Dedifferentiated amniotic fluid mesenchymal stem cell (primary cell): ENCODE results near the gene ZSWIM3.
"Not testable (repeated sequence)": the region's sequence is repeated elsewhere in the genome, so short reads cannot be mapped to it uniquely, and the experiment has no call there.

Source experiments
- DNase-seq: peaks from one replicate; pipeline ENCODE4 v3.0.0-alpha.2; 2016; ENCODE audit errors: extremely low spot score

ZSWIM3 gene

DNA sequence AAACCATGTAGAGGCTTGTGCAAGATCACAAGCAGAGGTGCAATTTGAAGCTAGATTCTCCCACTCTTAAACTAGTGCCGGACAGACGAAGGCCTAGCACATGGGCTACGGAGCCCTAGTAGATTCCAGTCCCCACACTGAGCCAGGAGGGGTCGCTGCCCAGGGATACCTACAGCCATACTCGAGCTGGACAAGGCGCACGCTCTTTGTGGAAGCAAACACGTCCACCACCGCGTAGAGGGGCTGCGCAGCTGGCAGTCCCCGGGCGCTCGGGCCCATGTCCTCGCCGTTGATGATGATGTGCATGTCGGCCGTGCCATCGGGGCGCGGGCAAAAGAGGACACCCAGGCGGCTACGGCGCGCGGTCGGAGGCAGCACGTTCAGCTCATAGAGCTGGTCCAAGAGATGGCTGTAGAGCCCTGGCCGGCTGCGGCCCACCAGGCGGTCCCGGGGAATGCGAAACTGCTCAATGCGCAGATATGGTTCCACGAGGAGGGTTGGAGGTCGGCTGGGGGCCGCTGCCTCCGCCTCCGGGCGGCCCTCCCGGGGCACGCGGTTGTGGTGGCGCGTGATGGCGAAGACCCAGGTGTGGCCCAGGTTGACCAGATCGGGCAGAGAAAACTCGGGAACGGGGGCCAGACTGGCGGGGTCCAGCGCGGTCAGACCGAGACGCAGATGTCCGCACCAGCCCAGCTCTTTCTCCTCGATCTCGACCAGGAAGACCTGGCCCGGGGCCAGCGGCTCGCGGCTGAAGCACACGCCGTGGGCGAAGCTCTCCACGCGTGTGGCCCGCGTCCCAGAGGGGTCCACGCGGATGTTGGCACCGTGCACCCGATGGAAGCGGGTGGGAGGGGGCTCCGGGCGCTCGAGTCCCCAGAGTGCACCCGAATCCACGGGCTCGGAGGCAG, 32.9 kb downstream of the ZSWIM3 start:
- peak; percentile 52 for DNase-seq

DNA sequence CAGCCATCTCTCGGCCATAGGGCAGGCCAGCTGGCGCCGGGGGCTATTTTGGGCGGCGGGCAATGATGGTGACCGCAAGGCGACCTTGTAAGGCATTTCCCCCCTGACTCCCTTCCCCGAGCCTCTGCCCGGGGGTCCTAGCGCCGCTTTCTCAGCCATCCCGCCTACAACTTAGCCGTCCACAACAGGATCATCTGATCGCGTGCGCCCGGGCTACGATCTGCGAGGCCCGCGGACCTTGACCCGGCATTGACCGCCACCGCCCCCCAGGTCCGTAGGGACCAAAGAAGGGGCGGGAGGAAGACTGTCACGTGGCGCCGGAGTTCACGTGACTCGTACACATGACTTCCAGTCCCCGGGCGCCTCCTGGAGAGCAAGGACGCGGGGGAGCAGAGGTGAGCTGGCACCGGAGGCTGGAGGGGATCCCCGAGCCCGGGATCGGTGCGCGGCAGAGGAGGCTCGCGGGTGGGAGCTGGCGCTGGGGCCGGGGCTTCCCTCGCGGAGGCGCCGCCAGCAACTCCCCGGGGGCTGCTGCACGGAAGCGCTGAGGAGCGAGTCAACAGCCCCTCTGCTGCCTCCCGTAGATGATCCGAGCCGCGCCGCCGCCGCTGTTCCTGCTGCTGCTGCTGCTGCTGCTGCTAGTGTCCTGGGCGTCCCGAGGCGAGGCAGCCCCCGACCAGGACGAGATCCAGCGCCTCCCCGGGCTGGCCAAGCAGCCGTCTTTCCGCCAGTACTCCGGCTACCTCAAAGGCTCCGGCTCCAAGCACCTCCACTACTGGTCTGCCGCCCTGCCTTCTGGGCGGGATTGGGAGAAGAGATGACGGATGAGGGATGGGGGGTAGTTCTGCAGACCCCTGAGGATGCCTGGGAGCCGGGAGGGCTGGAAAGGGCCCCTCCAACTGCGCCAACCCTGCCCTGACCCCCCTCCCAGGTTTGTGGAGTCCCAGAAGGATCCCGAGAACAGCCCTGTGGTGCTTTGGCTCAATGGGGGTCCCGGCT, 33.9 kb downstream of the ZSWIM3 start, which contains the start of the genes CTSA and NEURL2:
CTSA (plus strand) TSS at position 351 of the 999 bp plus-strand sequence; CDS start at position 585, 234 bp downstream.
NEURL2 (minus strand) TSS at position 224 of the 999 bp plus-strand sequence; CDS start at position 7, 217 bp downstream.
- peak; percentile 63 for DNase-seq

DNA sequence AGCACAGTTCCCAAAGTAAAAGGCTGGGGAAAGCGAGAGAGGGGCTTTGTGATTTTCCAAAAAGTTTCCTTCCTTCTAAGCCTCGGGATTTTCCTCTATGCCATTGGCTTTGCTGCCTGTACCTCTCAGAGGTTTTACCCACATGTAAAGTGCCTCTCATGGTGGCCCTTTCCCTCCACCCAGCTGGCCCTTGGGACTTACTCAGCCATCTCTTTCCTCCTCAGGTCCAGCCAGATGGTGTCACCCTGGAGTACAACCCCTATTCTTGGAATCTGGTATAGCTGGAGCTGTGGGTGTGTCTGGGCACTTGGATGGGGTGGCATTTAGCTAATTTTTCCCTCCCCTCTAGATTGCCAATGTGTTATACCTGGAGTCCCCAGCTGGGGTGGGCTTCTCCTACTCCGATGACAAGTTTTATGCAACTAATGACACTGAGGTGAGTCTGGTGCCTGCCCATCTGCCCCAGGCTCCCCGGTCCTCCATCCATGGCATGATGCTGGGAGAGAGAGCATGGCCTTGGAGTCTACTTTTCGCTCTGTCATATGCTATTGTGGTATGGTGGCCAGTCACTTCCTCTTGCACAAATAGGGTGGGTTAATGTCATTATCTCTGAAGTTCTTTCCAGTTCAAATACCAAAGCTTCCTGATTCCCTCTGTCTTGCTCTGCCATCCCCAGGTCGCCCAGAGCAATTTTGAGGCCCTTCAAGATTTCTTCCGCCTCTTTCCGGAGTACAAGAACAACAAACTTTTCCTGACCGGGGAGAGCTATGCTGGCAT, 34.8 kb downstream of the ZSWIM3 start:
- no peak for DNase-seq

DNA sequence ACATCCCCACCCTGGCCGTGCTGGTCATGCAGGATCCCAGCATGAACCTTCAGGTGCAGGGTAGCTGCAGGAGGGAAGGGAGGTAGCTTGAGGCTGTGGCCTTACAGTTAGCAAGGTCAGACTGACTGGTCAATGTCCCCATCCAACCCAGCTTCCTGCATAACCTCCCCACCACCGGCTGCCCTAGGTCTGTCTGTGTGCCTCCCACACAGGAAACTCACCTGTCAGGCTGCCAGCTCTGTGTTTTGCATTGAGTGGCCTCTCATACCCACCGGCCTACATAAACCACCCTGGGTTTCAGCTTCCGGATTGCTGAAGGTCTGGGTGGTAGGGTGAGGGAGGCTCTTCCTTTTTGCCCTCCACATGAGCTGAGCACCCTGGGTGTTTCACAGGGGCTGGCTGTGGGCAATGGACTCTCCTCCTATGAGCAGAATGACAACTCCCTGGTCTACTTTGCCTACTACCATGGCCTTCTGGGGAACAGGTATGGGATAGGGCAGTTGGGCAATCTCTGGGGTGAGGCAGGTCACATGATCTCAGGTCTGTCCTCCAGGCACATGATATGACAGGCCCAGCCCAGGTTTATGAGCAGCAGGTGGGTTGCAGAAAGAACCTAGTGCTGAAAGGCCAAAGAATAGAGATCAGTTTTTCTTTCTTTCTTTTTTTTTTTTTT, 35.5 kb downstream of the ZSWIM3 start:
- no peak for DNase-seq

DNA sequence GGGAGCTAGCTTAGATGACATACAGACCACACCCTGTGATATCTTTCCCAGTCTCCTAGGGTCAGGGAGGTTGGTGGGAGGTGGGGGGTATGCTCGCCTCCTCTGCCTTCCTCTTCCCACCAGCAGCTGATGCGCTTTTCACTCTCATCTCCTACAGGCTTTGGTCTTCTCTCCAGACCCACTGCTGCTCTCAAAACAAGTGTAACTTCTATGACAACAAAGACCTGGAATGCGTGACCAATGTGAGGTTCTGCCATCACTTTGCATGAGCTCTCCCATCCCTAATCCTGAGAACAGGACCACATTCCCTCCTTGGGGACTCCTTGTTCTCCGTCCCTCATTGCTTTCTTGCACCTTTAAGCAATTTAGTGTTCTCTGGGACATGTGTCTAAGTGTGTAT, 36.4 kb downstream of the ZSWIM3 start:
- DNase-seq = no peak

DNA sequence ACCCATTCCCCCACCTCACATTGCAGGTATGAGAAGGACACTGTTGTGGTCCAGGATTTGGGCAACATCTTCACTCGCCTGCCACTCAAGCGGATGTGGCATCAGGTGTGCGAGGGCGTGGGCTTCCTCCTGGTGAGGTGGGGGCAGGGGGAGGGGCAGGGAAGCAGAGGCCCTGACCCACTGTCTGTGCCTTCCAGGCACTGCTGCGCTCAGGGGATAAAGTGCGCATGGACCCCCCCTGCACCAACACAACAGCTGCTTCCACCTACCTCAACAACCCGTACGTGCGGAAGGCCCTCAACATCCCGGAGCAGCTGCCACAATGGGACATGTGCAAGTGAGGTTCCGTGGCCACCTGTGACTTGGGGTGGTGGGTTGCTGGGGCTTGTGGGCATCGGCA, 37.4 kb downstream of the ZSWIM3 start:
- DNase-seq = peak; percentile 9

DNA sequence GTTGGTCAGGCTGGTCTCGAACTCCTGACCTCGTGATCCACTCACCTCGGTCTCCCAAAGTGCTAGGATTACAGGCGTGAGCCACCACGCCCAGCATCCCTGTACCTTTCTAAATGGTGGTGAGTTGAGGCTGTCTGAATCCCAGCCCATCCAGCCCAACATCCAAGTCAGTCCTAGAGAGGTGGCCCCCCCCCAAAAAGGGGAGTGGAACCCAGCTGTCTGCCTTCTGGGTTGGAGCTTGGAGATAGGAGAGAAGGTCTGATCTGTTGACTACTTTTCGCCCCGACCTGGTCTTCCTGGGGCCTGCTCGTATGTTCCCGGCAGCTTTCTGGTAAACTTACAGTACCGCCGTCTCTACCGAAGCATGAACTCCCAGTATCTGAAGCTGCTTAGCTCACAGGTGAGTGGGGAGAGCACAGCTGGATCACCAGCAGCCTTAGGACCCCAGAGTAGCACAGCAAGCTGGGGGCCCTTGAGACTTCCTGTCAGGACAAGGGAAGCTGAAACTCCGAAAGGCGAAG, 39.3 kb downstream of the ZSWIM3 start:
- DNase-seq = no peak

DNA sequence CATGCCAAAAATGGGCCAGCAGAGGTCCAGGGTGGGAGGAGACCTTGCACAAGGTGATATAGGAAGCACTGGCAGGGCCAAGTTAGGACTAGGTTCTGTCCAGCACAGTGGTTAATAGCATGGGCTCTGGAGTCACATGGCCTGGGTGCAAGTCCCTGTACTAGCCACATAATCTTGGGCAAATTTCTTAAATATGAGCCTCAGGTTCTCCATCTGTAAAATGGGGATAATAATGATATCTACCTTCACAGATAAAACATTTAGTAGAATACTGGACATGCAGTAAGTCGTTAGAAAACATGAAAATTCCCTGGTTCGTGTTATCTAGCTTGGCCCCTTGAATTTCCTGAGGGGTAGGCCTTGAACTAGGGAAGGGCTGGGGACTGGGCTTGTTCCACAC, 39.9 kb downstream of the ZSWIM3 start:
- DNase-seq = no peak

DNA sequence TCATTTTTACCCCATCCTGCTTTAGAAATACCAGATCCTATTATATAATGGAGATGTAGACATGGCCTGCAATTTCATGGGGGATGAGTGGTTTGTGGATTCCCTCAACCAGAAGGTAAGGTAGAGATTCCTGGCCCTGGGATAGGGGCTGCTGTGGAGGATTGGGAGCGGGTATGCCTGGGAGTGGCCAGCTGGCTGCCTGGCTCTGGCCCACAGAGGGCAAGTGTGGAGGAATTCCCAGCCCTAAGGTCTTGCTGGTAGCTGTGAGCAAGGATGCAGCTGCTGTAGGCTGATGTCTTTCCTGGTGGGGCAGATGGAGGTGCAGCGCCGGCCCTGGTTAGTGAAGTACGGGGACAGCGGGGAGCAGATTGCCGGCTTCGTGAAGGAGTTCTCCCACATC, 40.3 kb downstream of the ZSWIM3 start:
- DNase-seq = no peak

DNA sequence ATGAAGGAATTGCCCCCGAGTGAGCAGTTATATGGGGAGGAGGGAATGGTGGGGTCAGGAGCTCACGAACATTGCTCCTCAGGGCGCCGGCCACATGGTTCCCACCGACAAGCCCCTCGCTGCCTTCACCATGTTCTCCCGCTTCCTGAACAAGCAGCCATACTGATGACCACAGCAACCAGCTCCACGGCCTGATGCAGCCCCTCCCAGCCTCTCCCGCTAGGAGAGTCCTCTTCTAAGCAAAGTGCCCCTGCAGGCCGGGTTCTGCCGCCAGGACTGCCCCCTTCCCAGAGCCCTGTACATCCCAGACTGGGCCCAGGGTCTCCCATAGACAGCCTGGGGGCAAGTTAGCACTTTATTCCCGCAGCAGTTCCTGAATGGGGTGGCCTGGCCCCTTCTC, 40.9 kb downstream of the ZSWIM3 start:
- DNase-seq = no peak

DNA sequence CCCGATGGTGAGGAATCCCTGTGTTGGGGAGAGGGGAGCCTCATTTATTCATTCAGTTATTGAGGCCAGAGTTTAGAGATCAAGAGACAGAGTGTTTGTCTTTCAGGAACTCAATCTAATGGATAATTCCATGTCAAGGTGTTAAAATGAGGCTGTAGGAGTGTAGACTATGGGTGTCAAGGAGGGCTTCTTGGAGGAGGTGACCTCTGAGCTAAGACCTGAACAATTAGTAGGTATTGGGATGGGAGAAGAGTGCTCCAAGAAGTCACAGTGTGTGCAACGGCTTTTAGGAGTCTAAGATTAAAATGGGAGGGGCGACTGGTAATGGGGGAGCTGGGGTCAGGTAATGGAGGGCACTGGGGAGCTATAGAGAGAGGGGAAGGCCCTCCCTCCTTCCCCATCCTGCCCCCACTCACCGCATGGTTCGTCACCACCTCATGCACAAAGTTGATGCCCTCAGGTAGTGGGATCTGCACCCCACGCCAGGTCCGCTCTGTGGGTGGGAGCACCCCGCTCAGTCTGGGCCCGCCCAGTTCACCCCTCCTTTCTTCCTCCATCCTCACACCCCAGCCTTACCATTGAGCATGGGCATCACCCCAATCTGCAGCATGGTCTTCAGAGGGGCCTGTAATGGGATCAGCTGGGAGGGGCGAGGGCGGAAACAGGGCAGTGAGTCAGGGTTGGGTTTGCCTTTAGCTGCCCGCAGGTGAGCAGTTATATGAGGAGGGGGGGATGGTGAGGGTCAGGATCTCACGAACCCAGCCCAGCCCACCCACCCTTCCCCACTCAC, 41.8 kb downstream of the ZSWIM3 start:
- DNase-seq = no peak

DNA sequence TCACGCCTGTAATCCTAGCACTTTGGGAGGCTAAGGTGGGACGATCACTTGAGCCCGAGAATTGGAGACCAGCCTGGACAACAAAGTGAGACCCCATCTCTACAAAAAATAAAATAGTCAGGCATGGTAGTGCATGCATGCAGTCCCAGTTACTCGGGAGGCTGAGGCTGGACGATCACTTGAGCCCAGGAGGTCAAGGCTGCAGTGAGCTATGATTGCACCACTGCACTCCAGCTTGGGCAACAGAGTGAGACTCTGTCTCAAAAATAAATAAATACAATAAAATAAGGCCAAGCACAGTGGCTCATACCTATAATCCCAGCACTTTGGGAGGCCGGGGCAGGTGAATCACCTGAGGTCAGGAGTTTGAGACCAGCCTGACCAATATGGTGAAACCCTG, 43.9 kb downstream of the ZSWIM3 start:
- DNase-seq = not testable (repeated sequence)

DNA sequence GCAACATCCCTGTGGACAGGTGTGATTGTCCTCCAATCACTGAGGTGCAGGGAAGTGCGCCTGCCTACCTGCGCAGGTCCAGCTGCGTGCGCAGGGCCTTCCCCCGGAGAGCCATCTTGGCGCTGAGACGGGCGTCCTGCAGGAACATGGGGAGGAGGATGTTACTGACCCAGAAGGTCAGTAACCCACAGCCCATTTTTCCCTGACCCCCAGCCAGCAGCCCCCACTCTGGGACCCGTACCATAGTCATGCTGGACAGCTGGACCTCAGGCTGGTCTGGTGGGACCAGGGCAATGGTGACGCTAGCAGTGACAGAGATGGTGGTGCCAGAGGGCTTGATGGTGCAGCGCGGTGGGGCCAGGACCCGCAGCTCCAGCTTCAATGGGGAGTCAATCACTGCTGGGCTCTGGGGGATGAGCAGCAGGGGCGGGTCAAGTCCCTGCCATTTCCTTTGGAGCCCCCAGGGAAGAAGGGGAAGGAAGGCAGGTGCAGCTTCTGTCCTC, 44.8 kb downstream of the ZSWIM3 start:
- DNase-seq = no peak

DNA sequence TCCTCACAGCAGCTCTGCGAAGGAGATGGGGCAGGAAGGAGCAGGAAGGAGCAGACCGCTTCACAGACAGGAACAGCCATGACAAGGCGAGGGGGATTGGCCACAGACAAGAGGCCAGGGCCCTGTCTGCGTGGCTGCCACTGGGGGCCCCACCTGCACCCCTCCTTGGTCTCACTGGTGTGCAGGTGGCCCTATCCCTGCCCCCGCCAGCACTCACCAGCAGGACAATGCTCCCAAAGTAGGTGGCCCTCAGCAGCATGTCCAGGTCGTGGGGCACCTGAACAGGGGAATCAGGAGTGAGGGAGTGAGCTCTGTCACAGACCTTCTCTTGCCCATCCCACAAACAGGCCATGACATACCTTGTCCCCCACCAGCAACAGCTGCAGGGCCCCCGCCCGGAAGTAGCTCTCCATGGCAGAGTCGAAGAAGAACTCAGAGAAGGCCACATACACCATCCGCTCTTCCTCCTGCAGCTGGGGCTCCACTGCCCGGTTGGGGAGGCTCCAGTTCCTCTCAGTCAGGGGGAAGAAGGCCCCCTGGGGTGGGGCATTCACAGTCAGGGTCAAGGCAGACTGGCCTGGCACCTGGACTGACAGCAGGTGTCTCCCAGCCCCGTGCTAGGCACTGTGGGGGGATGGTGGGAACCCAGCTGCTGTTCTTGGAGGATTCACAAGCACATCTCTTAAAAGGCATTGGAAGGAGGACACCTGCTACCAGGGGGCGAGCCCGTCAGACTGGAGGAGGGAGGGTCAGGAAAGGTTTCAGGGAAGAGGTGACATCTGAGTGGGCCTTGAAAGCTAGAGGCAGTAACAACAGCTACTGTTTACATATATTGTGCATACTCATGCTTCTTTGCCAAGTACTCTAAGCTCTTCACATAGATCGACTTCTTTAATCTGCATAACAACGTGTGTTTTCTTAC, 47.4 kb downstream of the ZSWIM3 start:
- DNase-seq = no peak

DNA sequence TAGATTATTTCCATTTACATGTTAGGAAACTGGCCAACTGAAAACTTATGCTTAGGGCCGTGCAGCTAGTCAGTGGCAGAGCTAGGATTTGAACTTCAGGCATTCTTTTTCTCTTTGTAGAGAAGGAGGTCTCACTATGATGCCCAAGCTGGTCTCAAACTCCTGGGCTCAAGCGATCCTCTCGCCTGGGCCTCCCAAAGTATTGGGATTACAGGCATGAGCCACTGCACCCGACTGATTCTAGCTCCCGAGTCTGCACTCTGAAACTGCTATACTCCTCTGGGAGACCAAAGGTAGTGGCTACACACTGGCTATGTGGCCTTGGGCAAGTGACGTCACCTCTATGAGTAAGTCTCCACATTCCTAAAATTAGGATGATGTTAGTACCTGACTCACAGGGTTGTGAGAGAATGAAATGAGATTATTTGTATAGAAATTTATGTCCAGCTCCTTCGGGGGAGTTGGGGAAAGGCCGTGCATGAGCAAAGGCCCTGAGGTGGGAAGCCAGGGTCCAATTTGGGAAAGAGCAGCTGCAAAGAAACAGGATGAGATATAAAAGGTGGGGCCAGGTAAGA, 48.2 kb downstream of the ZSWIM3 start:
- DNase-seq = peak; percentile 63

DNA sequence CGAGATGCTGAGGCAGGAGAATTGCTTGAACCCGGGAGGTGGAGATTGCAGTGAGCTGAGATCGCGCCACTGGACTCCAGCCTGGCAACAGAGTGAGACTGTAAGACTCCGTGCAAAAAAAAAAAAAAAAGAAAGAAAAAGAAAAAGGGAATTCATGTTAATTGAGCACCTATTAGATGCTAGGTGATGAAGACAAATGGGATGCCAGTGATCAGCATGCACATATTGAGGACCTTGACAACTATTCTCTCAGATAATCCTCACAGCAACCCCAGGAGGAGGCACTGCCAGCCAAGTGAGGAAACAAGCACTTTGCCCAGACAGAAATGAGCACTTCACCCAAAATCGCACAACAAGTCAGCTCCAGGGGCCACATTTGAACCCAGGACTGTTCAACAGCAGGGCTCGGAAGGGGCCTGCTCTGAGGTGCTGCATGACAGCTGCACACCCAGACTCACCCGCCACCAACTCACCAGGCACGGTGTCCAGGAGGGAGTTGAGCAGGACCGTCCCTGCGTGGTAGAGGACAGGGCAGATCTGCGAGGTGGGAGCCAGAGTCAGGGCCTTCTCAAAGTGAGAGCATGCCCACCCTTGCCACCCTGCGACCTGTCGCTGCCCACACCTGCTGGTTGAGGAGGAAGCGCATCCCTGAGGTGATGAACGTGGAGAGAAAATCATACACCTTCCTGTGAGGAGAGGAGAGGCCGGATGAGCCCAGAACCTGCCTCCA, 50.0 kb downstream of the ZSWIM3 start:
- no peak for DNase-seq

DNA sequence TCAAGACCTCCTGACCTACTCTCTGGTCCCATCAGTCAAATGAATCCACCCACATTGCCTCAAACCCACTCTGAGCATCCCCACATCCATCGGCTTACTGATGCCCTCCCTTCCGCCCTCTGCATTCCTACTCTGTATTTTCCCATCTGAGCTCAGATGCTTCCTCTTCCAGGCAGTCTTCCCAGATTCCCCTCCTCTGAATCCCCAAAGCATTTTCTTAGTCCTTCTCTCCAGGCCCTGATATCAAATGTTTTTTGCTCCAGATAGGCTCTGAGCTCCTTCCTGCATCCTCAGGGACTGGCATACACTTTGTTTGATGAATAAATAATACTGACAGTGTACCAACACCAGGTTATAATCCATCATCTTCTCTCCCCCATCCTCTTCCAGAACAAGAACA, 50.7 kb downstream of the ZSWIM3 start:
- no peak for DNase-seq
